GM18517 (cell line): Measurements from ENCODE around the gene SLC6A1.

Experiments used
- ATAC-seq: cut with Tn5 transposase; IDR thresholded peaks from one replicate; pipeline ENCODE4 v1.9.1; 2021; ENCODE audit warnings: mild to moderate bottlenecking, moderate library complexity; ENCODE audit not compliant: unreplicated experiment

Gene SLC6A1

DNA sequence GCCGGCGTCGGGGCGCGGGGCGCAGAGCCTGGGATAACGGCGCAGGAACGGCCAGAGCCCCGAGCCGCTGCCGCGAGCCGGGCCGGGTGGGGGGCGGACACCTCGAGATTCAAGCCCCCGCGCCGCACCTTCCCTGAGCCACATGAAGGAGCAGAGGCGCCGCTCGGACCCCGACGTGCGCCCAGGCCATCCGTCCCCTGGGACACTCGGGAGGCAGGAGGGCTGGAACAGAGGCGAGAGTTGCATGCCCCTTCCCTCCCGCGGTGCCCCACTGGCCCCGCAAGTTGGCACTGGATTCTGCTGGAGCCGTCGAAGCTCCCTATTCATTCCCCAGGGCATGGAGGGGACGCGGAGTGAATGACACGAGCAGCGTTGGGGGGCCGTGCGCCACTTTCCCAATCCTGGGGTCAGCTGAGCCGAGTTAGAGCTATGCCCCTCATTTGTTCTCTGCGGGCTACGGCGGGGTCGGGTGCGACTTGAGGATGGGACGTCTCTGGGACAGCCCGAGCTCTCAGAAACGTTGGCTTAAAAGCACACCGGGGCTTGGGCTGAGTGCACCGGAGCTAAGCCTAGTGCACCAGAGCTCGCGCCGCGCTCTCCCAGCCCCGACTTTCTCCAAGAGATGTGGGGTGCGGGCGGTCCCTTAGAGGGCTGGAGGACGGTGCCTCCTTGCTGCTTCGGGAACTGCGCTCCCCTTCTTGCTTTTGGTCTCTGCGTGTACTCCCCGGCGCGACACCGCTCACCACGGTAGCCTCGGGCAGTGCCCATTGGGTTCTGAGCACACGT lies 588 bp downstream of the SLC6A1 start:
- no peak for ATAC-seq

DNA sequence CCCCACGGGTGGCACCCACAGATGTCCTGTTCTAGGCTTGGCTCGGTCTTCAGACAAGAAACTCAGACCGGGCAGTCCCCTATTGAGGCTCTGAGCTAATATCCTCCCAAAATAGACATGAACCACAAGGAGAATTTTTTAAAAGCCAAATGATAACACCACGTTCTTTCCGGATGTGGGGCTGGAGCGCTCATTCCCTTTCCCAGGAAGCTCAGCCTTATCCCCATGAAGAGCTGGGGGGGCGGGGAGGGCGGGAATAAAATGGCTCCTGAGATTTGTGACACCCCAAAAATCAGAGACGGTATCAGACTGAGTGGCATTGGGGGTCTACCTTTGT lies 1.1 kb downstream of the SLC6A1 start:
- ATAC-seq, result no peak

DNA sequence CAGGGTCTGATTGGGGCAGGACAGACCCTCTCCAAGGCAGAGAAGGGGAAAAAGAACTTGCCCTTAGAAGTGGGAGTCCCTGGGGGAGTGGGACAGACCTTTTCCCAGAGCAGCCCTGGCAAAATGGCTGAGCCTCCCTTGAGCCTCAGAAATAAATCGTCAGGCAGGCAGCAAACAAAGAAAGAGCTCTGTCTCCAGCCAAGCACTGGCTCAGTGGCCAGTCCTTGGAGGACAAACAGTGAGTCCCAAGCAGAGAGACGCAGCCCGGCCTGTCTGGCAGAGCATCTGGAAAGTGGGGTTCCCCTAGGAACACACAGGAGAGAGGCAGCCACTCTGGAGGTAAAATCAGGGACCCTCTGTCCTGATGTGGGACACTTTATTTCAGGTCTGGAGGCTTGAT lies 1.8 kb downstream of the SLC6A1 start:
- no peak for ATAC-seq

DNA sequence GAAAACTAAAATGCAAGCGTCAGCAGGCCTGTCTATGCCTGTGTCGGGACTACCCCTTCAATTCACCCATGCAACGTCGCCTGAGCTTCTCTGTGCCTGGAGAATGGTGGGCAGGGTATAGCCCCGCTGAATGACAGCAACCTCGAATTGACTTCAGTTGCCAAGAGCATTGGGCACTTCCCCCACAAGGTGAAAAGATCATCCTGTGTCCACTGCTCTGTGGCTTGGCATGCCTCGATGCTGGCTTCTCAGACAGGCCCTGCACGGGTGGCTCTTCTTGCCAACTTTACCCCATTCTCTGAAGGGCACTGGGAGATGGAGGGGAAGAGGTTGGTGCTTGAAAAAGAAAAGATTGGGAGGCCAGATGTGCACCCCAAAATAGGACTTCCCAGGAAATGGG lies 3.3 kb downstream of the SLC6A1 start:
- ATAC-seq, result no peak

- no peak for ATAC-seq
Measured at GRCh38 chr3:10996345-10997013, 3.9 kb downstream of the SLC6A1 start.

DNA sequence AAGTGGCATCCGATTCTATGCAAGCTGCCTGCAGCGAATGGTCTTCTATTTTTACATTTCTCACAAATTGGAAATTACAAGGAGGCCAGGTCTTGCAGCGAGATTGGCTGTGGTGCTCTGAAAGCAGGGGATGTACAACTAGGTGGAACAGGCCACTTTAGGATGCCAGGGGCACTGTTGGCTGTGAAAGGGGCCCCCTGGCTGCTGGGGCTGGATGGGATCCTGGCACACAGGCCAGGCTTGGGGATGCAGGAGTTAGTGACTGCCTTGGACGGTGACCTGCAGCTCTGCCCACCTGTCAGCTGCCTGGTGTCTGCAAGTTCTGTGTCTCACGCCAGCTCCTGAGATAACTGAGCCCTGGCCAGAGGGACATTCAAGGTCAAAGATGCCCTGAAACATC lies 4.6 kb downstream of the SLC6A1 start:
- ATAC-seq, result no peak

DNA sequence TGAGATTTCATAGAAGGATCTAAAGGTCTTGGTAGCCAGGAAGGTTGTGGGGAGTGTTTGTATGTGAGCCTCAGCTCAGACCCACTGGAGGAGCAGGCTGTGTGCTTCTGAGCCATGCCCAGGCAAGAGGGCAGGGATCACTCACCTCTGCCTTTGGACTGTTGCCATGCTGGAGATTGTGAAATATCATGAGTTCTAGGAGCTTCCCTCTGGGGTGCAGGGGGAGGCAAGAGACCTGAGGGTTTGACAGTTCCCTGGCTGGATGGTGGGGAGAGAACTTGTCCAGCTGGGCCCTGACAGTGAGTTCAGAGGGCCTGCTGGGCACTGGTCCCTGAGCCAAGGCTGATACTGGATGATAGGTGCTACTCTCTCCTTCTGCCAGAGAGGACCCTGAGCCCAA lies 6.0 kb downstream of the SLC6A1 start:
- ATAC-seq, result no peak

GRCh38 chr3:10999221-11000107 lies 6.9 kb downstream of the SLC6A1 start:
- ATAC-seq, result no peak

GRCh38 chr3:11000528-11000927 lies 8.0 kb downstream of the SLC6A1 start:
- ATAC-seq, result no peak

DNA sequence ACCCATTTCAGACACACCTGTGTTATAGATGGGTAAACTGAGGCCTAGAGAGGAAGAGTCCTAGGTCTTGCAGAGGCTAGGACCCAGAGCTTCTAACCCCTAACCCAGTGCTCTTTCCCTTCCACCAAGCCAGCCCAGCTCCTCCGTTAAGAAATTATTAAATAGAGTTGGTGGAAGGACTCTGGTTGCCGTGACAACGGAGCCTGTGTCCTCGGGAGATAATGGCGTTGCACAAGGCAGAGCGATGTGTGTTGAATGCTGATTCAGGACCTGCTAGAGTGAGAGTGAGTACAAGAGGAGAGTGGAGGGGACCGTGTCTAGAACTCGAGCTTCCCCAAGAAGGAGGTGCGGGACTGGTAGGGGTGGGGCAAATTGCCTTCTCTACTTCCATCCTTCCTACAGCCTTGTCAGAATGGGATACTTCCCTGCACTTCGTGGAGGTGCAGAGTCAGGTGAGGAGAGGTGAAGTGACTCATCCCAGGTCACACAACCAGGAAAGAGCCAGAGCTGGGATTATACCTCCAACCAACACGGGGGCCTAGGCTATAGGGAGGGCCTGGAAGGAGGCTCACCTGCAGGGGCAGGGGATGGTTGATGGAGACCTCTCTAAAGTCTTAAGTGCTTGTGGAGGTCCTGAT lies 8.6 kb downstream of the SLC6A1 start:
- ATAC-seq, result no peak

DNA sequence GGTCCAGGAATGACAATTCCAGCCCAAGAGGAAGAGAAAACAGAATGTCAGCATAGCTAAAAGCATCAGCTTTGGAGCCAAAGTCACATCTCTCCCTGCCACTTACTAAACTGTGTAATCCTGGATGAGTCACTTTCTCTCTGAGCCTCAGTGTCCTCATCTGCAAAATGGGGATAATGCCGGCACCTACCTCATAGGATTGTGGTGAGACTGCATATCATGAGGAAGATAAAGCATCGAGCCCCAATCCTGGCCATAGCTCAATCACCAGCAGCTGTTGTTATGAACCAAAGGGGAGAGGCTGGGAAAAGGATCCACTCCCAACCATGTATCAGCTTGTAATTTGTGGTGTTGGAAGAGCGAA lies 9.1 kb downstream of the SLC6A1 start:
- ATAC-seq, result no peak

DNA sequence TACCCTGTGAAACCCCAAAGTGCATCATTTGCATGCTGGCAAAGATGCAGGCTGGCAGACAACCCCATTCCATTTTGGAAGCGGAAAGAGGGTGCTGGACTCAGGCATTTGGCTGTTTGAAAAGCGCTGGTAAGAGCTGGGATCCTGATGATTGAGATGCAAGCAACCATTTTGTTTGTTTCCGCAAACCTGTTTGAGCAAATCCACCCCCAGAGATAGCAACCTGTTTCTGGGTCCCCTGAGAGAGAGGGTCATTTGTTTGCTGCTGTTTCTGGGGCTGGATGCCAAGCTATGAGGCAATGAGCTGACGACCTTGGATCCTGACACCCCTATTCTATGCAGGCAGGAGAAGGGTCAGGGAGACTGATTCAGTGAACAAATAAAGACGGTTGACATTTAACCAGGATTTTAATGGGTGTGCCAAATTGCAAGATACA lies 9.8 kb downstream of the SLC6A1 start:
- no peak for ATAC-seq

DNA sequence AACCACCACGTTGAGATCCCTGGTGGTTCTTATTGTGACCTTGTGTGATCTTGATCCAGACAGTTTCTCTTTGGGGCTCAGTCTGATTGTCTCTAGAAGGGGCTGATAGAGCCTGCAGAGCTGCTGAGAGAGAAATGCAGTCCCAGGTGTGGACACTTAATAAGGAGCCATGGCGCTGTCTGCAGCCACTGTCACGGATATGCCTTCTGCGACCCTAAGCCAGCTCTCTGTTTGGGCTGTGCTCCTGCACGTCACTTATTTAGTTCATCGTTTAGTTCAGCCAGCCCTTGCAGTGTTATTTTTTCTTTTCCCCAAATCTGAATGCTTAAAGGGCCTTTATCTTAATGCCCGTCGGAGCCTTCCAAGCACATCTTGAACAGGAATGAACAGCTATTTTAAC lies 12.0 kb downstream of the SLC6A1 start:
- ATAC-seq, result no peak

- ATAC-seq, result no peak
Measured at GRCh38 chr3:11005686-11006256, 13.2 kb downstream of the SLC6A1 start.

GRCh38 chr3:11006986-11007933 lies 14.7 kb downstream of the SLC6A1 start:
- no peak for ATAC-seq

- ATAC-seq, result no peak
Measured at GRCh38 chr3:11009898-11010297, 17.4 kb downstream of the SLC6A1 start.

DNA sequence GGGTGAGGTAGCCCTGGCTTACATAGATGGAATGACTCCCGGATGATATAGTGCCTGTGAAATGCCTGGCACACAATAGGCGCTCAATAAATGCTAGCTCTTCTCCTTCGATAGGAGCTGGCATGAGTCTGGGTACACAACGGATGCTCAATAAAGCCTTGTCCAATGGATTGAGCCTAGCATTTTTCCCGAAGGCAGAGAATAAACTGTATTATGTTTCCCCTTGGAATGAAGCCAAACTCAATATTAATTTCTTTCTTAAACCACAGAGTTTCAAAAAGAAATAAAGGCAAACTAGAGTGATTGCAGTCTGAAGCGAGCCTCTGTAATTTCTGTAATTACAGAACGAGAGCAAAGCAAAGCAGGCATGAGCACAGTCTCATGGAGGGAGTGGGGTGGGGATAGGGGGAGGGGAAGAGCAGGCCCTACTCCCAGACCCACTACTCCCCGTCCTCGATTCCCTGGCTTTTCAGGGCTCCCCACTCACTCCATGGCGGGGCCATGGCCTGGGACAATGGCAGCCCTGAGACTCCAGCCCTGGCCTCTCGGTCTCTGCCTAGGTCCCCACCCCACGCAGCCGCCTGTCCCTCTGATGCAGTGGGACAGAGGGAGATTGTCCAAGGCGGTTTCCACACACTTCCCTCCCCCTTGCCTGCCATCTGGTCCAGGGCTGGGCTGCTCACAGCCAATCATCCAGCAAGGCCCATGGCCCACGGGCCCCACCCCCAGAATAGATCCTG lies 18.0 kb downstream of the SLC6A1 start:
- ATAC-seq, result no peak

GRCh38 chr3:11014253-11014652 lies 21.7 kb downstream of the SLC6A1 start:
- ATAC-seq, result no peak

- no peak for ATAC-seq
Measured at GRCh38 chr3:11014752-11015151, 22.2 kb downstream of the SLC6A1 start.
